GM18868 (cell line): ENCODE measurements around the gene HOGA1.
"Not testable (repeated sequence)": the region's sequence is repeated elsewhere in the genome, so short reads cannot be mapped to it uniquely, and the experiment has no call there.

ENCODE experiments used
- ATAC-seq: cut with Tn5 transposase; IDR thresholded peaks from one replicate; pipeline ENCODE4 v1.9.1; 2021; ENCODE audit warnings: mild to moderate bottlenecking, moderate library complexity; ENCODE audit not compliant: unreplicated experiment

Gene HOGA1

DNA sequence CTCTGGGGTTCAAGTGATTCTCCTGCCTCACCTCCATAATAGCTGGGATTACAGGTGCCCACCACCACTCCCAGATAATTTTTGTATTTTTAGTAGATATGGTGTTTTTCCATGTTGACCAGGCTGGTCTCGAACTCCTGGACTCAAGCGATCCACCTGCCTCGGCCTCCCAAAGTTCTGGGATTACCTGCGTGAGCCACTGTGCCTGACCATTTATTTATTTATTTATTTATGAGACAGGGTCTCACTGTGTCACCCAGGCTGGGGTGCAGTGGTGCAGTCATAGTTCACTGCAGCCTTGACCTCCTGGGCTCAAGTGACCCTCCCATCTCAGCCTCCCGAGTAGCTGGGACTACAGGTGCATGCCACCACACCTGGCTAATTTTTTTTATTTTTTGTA, 29.9 kb upstream of the HOGA1 start:
- not testable (repeated sequence) for ATAC-seq

DNA sequence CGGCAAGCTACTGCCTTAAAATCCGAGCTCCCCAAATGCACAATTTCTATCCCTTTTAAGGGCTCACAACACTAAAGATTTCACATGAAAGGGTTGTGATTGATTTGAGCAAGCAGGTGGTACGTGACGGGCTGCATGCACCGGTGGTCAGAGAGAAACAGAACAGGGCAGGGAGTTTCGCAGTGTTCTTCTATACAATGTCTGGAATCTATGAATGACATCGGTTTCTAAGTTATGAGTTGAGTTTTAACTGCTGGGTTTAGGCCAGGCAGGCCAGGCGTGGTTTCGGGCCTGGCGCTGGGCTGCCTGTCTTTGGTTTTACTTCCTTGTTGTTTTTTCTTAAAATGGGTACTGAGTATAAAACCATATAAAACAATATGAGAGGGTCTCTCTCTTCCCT, 28.6 kb upstream of the HOGA1 start:
- ATAC-seq: not testable (repeated sequence)

DNA sequence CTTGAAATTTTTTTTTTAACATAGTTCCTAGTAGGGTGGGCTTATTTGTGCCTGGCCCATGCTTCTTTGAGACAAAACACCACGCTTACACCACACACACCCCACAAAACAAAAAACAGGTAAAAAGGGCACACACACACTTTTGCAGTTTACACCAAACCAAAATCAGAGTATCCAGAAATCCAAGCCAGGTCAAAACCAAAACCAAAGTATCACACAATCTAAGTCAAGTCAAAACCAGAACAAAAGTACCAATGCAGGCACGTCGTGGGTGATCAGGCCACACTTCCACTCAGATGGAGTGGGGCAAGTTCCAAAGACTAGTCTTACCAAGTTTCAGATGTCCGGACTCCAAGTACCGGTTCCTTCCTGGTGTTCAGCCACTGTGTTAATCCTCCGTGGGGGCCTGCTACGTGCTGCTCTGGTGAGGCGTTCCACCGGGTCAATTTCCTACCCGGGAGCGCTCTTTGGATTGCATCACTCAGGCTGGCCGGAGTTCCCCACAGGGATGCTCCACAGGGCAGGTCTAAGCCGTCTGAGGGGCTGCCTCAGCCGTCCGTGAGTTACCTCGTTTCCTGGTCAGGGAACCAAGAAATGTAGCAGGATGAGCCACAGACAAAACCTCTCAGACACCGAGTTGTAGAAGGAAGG, 23.3 kb upstream of the HOGA1 start:
- ATAC-seq: not testable (repeated sequence)

DNA sequence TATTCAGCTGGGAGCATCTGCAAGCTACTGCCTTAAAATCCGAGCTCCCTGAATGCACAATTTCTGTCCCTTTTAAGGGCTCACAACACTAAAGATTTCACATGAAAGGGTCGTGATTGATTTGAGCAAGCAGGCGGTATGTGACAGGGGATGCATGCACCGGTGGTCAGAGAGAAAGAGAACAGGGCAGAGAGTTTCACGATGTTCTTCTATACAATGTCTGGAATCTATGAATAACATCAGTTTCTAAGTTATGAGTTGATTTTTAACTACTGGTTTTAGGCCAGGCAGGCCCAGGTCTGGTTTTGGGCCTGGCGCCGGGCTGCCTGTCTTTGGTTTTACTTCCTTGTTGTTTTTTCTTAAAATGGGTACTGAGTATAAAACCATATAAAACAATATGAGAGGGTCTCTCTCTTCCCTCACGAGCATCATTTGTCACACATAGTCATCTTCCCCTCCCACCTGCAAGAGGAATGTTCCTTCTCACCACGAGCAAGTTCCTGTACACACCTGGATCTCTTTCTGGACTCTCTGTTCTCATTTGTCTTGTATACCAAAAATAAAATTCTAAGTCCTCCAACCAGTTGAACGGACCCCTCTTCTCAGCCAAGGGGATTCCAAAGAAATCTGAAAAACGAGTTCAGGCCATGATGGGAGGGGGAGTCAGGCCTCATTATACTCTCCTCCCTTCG, 22.7 kb upstream of the HOGA1 start:
- not testable (repeated sequence) for ATAC-seq

DNA sequence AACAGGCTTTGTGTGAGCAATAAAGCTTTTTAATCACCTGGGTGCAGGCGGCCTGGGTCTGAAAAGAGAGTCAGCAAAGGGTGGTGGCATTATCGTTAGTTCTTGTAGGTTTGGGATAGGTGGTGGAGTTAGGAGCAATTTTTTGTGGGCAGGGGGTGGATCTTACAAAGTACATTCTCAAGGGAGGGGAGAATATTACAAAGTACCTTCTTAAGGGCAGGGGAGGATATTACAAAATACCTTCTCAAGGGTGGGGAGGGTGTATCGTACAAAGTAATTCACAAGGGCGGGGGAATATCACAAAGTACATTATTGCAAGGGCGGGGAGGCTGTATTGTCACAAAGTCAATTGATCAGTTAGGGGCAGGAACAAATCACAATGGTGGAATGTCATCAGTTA, 21.9 kb upstream of the HOGA1 start:
- ATAC-seq: not testable (repeated sequence)

DNA sequence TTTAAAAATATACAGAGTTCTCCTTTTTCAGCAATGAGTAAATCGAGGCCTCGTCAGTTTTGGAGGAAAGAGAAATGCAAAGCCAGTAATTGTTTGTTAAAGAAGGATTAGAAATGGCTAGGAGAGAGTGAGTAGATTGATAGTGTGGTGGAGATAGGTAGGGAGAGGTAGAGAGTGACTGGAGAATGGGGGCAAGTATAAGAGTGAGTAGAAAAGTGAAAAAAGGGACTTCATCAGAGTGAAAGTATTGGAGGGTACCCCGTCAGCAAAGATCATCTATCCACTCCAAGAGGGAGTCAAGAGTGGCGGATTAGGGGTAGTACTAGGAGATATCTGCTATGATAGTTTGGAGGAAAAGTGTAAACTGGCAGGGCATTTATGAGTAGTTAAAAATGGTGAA, 20.9 kb upstream of the HOGA1 start:
- no peak for ATAC-seq

DNA sequence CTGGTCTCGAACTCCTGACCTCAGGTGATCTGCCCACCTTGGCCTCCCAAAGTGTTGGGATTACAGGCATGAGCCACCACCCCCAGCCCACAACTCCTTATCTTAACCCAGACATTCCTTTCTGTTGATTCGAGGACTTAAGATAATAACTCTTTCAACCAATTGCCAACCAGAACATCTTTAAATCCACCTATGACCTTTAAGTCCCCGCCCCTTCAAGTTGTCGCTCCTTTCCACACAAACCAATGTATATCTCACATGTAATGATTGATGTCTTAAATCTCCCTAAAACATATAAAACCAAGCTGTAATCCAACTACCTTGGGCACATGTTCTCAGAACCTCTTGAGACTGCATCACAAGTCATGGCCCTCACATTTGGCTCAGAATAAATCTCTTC, 19.4 kb upstream of the HOGA1 start:
- ATAC-seq: no peak

DNA sequence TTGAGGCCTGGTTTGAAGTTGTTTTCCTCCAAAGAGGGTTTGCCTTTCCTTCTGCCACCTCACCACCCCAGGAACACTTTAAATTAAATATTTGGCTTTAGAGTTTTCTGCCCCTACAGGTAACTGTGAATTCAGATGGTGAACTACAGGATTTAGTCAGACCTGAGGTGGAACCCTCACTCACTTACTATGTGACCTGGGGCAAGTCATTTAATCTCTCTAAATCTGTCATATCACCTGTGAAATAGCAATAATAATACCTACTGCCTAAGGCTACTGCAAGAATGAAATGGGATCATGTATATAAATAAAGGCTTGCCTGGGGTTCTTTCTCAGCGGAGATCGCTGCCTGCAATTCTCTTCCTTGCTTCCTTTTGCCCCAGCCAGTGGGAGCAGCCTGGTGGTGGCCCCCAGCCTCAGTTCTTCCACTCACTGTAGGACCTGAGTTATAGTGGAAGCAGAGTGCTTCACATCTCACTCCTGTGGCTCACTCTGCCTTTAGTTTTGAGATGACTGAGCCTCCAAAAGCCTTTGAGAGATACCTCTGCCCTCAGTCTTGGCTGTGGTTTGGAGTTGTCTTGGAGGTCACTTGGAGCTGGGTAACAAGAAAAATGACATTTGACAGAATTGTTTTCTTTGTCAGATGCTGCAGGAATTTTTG, 17.7 kb upstream of the HOGA1 start:
- ATAC-seq: no peak

DNA sequence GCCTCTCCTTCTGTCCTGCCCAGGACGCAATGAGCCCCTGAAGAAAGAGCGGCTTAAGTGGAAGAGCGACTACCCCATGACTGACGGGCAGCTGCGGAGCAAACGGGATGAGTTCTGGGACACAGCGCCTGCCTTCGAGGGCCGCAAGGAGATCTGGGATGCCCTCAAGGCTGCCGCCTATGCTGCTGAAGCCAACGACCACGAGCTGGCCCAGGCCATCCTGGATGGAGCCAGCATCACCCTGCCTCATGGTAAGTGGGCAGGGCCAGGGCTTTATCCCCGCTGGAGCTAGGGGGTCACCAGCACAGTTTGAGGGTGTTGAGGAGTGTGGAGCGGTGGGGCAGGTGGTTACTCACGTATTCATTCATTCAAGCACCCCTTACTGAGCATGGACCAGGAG, 16.3 kb upstream of the HOGA1 start:
- ATAC-seq: no peak

DNA sequence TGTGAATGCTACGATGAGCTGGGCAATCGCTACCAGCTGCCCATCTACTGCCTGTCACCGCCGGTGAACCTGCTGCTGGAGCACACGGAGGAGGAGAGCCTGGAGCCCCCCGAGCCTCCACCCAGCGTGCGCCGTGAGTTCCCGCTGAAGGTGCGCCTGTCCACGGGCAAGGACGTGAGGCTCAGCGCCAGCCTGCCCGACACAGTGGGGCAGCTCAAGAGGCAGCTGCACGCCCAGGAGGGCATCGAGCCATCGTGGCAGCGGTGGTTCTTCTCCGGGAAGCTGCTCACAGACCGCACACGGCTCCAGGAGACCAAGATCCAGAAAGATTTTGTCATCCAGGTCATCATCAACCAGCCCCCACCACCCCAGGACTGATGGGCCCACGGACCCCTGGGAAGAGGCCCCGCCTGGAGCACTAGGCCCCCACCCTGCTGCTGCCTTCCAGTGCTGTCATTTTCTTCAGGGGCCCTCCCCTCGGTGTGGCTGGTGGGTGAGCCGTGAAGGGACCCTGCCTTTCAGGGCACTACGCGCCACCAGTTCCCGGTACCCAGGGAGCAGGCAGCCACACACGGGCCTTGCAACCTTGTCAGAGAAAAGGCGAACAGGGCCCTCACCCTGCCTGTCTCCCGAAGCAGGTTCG, 13.9 kb upstream of the HOGA1 start:
- no peak for ATAC-seq

DNA sequence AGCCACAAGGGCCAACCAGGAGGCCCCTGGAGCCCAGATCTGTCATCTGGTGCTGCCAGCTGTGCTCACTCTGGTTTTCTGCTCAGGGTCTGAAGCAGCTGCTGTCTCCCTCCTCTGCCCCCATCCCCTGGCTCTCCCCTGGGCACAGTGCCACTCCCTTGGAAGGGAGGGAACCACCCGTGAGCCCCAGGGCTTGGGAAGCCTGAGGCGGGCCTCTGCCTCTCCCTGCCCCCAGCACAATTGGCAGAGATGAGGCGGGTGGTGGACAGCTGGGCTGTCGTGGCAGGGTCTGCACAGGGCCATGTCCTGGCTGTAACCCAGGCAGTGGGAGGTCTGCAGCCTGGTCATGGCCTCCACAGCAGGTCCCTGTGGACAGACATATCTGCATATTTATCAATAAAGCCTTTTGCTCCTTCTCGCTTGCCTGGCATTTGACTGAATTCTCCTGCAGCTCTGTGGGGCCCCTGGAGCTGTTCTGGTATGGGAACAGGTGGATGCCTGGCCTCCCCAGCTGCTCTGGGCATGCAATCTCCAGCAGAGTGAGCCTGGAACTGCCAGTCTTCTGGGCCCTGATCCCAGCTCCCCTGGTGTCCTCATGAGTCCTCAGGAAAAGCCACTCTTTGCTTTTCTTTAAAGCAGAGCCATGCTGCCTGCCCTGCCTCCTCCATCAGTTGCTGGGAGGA, 13.3 kb upstream of the HOGA1 start:
- no peak for ATAC-seq

DNA sequence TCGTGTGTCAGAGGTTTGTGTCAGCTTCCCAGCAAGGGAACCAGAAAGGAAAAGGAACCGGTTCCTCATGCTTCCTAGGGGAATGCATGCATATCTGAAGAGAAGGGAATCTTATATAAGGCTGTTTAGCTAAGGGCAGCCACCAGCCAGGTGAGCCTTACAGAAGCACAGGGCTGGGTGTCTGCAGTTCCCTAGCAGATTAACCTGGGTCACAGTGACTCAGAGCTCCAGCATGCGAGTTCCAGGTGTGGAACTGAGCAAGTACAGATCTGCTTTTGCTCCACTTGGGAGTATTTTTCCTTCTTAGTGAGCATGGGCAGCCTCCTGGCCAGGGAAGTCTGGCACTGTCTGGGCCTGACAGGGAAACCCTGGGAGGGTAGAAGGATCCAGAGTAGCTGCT, 12.6 kb upstream of the HOGA1 start:
- no peak for ATAC-seq

DNA sequence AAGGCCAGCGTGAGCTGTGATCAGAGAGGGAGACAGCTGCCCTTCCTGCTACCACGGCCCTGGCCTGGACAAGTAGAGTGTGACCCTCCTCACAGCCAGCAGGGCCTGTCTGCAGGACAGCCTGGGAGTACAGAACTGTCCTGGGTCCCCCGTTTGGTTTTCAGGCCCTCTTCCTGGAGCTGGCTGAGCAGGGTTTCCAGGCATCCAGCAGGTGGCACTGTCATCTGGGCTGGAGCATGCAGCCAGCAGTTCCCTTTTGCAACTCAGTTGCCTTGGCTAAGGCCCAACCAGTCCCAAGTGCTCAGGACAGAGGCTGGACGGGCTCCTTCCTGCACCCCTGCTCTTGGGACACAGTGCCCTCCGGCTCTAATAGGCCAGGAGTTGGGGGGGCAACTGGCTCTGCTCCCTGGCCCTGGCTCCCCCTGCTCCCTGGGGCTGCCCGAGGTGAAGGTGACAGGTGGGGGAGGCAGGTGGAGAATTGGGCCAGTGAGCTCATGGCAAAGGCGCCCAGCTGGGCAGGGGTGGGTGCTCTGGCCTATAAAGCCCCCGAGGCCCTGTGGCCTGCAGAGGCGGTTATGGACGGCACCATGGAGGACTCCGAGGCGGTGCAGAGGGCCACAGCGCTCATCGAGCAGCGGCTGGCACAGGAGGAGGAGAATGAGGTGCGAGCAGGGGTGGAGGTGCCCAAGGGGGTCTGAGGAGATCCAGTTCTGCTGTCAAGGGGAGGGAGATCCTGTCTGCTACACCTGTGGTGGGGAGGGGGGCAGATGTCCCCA, 11.8 kb upstream of the HOGA1 start, which contains the start of gene ANKRD2:
ANKRD2 (plus strand) TSS at position 566 of the 776 bp plus-strand sequence; CDS start at position 576, 10 bp downstream.
- no peak for ATAC-seq

DNA sequence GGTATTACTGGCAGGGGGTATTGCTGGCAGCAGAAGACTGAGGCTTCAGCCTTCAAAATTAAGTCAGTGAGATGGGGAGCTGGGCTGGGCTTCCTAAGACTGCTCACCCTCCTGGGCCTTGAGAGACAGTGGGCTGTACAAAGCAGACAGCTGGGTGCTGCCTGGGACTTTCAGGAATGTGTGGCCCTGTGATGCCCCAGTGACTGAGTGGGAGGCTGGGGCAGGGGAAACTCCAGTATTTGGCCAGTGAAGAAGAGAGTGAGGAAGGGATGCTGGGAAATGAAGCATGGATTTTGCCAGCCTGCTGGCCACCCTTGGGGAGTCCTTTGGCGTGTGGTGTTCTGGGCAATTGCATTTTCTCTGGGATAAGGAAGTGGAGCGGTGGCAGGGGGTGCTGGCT, 11.2 kb upstream of the HOGA1 start:
- ATAC-seq: no peak

DNA sequence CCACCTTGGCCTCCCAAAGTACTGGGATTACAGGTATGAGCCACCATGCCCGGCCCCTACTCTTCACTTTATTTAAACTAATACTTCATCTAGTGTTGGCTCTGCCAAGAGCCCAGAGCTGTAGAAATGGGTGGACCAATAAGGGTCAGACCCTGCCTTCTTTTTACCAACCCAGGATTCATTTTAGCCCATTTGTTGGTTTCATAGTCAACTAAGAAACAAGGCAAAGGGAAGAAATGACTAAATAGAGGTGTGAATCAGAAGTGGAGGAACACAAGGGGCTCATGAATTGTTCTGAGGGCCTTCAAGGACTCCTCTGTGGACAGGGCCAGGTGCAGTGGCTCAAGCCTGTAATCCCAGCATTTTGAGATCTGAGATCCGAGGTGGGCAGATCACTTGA, 10.5 kb upstream of the HOGA1 start:
- no peak for ATAC-seq

DNA sequence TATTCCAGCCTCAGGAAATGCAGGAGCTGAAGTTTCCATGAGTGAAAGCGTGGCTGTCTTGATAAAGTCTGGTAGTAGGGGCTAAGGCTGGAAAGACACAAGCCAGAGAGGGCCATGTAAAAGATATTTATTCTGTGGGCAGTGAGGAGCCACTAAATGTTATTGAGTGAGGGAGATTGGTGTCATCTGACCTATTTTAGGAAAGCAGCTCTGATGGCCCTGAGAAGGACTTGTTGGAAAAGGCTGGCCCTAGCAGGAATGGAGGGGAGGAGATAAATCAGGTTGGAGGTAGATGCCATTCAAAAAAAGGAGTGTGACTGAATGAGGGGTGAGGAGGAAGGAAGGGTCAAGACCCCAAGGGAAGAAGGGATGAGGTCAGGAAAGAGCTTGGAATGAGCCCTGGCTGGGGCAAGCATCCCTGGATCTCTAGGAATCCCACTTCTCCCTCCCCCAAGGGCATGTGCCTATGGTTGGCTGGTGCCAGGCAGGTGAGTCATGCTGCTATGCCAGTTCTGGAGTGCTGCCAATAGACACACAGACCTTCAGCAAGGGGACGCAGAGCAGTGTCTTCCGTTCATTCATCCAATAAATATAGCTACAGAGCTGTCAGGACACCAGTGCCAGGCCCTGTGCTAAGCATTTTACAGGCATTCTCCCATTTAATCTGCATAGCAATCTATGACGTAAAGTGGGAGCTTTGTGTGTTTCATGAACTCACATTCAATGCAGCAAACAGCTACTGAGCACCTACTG, 9.6 kb upstream of the HOGA1 start:
- ATAC-seq: no peak

DNA sequence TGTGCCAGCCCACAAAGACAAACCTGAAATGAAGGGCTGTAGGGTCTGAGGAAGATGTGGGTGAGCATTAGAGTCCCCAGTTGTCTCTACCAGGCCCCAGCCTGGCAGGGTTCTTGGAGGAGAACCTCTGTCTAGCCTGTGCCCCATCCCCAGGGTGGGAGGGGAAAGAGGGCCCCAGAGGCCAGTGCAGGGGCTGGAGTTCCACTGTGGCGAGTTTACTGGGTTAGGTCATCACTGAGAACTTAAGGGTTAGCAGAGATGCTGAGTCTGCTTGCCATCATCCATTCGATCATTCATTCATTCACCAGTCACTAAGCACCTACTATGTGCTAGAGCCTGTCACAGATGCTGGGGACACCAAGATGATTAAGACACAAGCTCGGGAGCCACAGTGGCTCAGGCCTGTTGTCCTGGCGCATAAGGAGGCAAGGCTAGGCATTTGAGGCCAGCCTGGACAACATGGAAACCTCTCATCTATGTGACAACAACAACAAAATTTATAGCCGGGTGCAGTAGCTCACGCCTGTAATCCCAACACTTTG, 9.0 kb upstream of the HOGA1 start:
- no peak for ATAC-seq

DNA sequence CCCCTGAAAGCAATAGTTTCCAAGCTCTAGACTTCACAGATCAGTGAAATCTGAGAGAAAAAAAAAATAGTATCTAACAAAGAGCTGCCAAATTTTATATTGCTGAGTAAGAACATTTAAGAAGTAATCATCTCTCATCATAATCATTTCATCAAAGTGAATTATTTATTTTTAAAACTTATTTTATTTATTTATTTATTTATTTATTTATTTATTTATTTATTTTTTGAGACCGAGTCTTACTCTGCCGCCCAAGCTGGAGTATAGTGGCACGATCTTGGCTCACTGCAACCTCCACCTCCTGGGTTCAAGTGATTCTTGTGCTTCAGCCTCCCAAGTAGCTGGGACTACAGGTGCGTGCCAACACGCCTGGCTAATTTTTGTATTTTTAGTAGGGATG, 7.7 kb upstream of the HOGA1 start:
- not testable (repeated sequence) for ATAC-seq

DNA sequence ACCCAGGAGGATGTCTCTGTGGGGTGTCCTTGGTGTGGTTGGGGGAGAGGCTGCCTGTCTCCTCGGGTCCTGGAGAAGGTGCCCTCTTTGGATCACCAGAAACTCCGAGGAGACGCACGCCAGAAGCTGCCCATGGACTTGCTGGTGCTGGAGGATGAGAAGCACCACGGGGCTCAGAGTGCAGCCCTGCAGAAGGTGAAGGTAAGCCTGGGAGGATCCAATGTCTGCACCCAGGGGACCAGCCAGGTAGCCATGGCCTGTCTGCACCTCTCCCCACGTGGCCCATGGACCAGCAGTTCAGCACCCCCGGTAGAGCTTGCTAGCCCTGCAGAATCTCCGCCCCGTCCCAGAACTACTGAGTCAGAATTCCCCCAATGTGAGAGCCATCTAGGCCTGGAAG, 6.5 kb upstream of the HOGA1 start:
- ATAC-seq: no peak
